ENCODE results near the gene SLC13A3.

SLC13A3 gene

DNA sequence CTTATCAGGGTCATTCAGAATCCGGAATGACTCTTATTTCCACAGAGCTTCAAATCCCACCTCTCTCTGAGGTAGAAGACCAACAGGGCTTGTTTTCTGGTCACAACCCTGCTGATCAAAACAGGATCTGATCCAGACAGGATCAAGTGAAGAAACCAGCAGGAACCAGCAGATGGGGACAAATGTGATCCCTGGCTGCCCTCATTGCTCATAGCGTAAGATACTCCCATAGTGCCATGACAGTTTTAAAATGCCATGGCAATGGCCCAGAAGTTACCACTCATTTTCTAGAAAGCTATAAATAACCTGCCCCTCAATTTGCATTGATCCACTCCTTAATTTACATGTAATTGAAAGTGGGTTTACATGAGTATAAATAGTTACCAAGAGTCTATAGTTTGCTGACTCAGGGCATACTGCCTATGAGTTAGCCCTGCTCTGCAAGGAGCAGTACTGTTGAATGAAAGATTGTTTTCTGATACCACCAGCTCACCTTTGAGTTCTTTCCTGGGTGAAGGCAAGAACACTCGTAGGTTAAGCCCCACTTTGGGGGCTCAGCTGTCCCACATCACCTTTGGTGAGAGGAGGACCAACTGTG lies 131.7 kb downstream of the SLC13A3 start:
- DNase-seq: no peak

DNA sequence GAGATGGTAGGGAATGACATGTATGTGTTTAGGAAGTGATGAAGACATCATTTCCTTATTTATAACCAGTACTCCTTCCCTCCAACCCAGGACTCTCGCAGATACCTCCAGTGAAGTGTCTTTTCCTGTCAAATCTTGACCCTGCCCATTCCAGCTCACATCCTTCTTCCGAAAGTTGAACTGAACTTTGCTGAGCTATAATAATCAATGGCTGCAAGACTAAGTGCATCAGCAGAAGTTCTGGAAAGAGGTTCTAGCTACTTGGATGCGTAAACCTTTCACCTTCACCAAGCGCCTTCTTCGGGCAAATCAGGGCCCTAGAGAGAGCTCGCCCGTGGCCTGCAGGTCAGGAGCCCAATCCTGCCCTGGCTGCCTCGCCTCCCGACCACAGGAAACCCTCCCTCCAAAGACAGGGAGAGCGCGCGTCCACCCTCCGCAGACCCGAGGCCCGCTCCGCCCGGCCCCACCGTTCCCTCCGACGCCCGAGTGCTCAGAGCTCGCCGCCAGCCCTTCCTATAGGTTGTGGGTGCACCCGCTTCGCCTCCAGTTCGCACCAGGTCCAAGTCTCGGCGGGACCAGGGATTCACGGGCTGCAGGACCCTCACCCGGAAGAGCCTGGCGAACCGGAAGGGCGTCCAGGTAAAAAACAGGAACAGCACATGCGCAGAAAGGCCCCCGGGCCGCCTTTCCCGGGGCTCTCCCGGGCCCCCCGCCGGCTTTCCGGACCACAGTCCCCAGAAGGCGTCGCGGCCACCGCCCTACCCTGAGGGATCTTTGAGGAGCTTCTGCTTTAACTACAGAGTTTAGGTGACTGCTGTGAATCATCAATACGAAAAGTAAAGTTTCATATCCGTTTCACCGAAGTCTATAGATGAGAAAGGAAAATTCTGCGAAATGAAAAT lies 138.1 kb downstream of the SLC13A3 start, which contains the start of gene ZNF334:
ZNF334 (minus strand) TSS at position 617 of the 902 bp plus-strand sequence. CDS start 1,457 bp downstream, outside the sequence.
- DNase-seq: peak; percentile 62

DNA sequence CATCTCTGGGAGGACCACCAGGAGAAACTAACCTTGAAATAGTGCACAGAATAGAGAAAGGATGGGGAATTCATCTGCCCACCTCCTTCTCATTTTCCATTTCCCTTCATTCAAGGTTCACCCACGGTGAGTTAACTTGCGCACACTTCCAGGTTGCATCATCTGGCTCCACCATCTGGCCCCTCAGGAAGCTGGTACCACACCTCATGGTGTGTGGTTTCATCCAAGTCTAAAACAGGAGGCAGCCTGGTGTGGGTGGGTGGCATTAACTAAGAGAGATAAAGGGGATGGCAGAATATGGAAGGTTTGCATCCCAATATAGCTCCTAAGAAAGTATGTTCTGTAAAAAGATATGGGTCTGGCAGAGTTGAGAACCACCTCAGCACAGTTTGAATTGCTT lies 141.7 kb downstream of the SLC13A3 start:
- no peak for DNase-seq

Measured in fibroblast of skin of right quadriceps (primary cell).